NCI-H2171 (cell line): ENCODE data around the gene SLC7A1.

ENCODE experiments used
- DNase-seq: peaks from one replicate; lab custom pipeline; 2025; lab: John Stamatoyannopoulos, UW

The SLC7A1 gene

GRCh38 chr13:29489650-29490560 lies 105.6 kb downstream of the SLC7A1 start:
- no peak for DNase-seq

GRCh38 chr13:29487466-29488454 lies 107.7 kb downstream of the SLC7A1 start:
- no peak for DNase-seq

DNA sequence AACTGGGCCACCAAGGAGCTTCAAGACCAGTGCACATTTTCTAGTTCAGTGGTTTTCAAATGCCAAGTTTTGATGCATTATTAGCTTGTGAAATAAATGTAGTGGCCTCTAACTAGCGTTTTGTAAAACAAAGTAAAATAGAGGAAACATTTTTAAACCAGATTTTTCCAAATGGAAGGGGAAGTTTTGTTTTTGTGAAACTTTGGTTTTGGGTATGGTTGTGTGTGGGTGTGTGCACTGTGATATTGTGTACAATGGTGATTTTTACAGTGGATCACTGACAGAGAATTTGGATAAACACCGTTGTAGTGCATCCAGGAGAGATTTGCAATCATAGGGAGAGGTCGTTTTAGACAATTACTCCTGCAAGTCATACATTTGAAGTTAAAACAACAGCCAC lies 108.9 kb downstream of the SLC7A1 start:
- no peak for DNase-seq

DNA sequence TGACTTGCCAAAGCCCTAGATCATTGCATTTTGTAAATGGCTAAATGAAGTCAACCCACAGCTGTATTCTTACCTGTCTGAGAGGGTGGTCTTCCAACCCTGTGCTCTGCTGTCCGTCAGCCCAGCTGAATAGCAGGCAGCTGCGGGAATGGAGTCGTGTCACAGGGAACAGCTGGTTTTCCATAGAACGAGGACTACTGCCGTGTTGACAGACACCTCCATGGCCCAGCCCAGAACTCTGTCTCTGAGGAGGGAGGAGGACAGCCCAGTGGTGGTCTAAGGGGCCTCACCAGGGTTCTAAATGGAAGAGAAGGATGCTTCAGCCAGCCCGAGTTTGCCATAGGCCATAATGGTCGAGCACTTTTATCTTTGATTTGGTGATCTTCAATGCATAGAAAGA lies 110.7 kb downstream of the SLC7A1 start:
- no peak for DNase-seq

DNA sequence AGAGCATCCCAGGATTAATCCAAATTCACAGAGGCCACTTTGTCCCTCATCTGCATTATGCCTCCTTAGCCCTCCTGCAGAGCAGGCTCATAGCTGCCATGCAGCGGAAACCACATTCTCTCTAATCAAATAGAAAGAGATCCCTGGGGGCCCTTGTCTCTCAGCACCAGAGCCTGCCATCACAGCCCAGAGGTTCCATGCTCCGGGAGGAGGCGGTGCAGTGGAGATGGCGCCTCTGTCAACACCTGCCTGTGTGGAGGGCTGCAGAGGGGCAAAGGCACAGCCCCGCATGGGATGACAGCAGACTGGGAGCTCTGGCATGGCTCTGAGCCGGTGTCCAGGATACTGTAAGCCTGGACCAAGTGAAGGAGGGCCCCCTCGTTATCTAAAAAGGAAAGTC lies 111.3 kb downstream of the SLC7A1 start:
- no peak for DNase-seq

DNA sequence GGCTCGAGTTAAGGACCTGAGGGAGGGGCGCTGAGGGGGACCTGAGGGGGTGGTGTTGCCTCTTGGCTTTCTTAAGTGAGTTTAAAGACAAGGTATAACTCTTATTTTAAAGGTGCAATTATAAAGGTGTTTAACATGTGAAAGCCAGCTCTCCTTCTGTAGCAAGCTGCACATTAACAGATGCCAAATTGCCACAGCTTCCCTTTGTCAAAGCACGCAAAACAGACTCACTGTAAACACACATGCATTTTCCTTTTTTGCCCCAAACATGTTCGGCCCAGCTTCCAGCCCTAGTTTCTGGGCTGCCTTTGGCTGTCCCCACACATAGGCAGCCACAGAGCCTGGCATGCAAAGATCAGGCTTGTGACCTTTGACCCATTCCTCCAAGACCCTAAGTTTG lies 111.9 kb downstream of the SLC7A1 start:
- no peak for DNase-seq

DNA sequence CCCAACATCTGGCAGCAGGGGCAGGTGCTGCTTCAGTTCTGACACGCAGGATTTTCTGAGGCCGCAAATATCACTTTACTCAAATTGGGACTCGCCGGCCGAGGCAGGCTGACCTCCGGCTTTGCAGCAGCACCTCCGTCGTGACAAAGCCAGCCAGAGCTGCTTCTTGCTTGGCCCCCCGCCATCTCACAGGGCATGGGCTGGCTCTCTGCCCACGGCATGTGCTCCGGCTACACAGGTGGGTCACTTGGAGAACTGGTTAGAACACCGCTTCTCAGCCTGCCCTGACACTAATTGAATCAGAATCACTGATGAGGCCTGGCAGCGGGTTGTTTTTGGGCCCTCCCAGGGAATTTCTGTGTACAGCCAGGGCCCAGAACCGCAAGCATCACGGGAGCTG lies 112.3 kb downstream of the SLC7A1 start:
- DNase-seq: no peak

DNA sequence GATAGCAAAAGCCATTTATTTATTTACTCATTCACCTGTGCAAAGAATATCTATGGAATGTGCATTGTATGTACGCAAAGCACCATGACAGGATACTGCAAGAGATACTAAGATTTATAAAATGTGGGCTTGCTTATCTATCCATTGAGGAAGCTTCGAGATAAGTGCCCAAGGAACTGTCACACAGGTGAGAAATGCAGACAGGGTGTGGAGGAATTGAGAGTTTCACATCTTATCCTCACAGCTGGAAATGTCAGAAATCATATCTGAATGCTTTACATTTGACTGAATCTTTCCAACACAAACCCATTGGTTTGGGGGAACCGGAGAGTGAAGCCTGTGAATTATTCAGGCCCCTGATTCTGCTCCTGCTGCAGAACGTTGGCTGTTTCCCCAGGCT lies 113.0 kb downstream of the SLC7A1 start:
- no peak for DNase-seq

DNA sequence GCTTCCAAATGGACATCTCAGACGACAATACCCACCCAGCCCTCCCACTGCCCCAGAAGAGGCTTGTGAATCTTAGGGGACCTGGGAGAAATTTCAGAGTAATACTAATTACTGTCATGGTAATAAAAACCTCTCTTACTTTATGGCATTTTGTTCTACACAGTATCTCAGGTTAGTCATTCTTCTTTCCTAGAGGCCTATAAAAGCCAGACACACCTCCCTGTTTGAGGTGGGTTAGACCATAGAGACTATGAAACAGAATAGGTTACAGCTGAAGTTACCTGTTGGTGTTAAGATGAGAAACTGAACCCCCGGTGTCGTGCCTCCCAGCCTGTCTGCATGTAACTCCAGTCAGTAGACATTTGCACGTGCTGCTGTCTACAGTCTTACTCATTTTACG lies 113.9 kb downstream of the SLC7A1 start:
- no peak for DNase-seq

GRCh38 chr13:29480893-29481525 lies 114.5 kb downstream of the SLC7A1 start:
- DNase-seq: no peak

- DNase-seq: no peak
Measured at GRCh38 chr13:29479716-29480492, 115.6 kb downstream of the SLC7A1 start.

DNA sequence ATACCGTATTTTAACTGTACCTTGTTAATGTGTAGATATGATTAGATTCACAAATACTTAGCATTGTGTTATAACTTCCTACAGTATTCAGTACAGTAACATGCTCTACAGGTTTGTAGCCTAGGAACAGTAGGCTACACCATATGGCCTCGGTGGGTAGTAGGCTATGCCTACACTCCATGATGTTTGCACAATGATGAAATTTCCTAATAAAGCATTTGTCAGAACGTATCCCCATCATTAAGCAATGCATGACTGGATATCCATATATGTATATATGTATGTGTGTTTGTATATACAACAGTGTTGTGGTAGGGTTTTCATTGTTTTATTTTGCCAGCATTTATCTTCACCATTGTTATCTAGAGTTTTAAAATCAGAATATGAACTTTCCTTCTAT lies 119.4 kb downstream of the SLC7A1 start:
- no peak for DNase-seq

DNA sequence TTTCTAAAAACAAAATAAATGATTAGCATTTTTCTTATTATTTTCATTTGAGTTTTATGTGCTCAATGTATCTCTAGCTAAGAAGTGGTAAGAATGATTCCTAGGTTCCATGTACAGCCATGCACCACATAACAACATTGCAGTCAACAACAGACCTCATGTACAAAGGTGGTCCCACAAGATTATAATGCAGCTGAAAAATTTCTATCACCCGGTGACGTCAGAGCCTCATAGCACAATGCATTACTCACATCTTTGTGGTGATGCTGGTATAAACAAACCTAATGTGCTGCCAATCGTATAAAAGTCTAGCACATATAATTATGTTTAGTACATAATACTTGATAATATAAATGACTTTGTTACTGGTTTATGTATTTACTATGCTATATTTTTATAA lies 120.5 kb downstream of the SLC7A1 start:
- no peak for DNase-seq

DNA sequence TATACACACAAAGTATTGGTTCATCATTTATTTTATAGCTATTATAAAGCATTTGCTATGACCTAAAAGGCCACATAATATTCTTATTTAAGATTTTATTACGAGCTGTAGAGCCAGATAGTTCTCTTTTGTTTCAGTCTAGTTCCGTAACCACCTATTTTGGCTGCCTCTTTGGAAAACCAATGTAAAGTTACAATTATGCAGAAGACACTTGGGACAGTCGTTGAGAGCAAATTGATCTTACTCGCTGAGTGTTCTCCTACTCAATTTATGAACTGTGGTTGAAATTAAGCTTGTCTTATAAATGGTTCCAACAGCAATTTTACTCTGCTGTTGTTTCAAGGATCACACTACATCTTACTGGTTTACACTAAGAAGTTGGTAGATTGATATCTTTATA lies 122.3 kb downstream of the SLC7A1 start:
- no peak for DNase-seq

DNA sequence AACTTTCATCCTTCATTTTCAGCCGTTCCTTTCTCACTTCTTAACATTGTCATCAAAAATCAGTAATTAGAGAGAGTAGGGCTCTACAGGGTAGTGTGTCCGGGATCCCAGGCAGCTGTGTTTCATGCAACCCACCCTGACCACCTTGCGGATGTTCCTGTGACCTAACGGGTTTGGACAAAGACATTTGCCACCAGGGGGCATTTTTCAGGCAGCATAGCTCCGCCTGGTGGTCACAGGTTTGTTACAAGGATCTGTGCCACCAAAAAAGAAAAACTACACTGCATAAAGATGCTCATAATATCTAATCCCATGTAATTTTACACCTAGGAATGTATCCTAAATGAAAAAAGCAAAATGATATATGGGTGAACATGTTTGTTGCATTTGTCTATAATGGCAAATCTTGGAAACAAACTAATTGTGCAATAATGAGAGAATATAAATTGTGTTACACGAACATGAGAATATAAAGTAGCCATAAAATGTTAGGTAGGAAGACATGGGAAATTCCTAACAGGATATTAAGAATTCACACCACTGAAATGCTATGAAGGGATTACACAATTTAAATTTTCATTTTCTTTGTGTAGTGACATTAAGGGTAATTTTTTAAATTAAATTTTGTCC lies 123.0 kb downstream of the SLC7A1 start:
- no peak for DNase-seq

DNA sequence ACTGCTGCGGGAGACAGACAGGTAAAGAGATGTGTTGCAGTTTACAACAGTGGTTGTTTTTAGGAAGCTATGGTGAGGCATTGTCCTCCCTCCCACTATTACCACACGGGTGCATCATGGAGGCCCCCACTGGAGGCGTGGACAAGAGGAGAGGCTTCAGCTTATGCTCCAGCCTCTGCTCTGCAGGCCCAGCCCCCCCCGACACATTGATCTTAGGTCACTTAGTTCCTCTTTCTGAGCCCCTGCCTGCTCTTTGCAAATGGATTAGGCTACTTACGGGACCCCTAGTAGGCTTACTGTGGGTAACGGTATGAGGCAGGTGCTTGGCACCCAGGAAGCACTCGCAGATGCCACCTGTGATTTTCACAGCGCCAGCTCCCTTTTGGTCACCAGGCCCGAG lies 123.9 kb downstream of the SLC7A1 start:
- no peak for DNase-seq

DNA sequence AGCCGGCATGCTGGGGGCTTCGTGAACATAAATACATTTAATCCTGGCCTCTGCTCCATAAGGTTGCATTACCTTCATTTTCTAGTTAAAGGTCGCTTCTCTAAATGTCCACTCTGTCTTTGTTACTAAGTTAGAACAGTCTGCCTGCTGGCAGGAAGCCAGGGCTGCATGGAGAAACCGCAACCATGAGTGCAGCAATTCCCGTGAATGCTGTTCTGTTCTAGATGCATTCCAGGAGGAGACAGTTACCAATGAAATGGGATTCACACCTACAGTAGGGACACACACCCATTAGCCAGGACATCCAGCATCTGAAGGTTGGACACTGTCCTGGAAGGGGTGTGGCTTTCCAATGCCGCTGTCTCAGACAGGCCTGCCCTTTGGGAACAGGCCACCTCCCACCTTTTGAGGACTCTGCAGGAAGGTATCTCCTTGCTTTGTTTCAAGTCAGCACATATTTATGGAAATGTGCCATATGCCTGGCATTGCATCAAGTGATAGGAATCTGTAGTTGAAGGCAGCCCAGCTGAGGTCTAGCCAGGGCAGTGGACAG lies 129.7 kb downstream of the SLC7A1 start:
- no peak for DNase-seq

GRCh38 chr13:29464105-29464679 lies 131.3 kb downstream of the SLC7A1 start:
- no peak for DNase-seq

- DNase-seq: no peak
Measured at GRCh38 chr13:29459813-29460355, 135.6 kb downstream of the SLC7A1 start.
